Upper lobe of right lung (tissue), 1 donor: ENCODE results near the gene LRP1B. TPM values are rescaled to one million over a fixed set of nuclear protein-coding genes. Genes with fewer than 3 reads are reported as not detected.

Experiments
- ATAC-seq: fragments of 200-7000 bp; cut with Tn5 transposase; one replicate; pipeline ENCODE4 v1.9.1; 2020; ENCODE audit warnings: mild to moderate bottlenecking, moderate library complexity
- DNase-seq: peaks from one replicate; pipeline ENCODE4 v3.0.0-alpha.2; 2020
- H3K27ac ChIP-seq: fragments of 200-600 bp; one replicate; pipeline ENCODE4 v1.8.0; 2022
- H3K27me3 ChIP-seq: fragments of 200-600 bp; one replicate; pipeline ENCODE4 v1.8.0; 2022; ENCODE audit warnings: mild to moderate bottlenecking
- H3K36me3 ChIP-seq: fragments of 200-600 bp; one replicate; pipeline ENCODE4 v1.8.0; 2022
- H3K4me1 ChIP-seq: fragments of 200-600 bp; one replicate; pipeline ENCODE4 v1.8.0; 2022
- H3K4me3 ChIP-seq: fragments of 200-600 bp; one replicate; pipeline ENCODE4 v1.8.0; 2022; ENCODE audit warnings: mild to moderate bottlenecking
- H3K9me3 ChIP-seq: fragments of 200-600 bp; one replicate; pipeline ENCODE4 v1.8.0; 2022
- CTCF ChIP-seq: fragments of 200-600 bp; IDR thresholded peaks from one replicate; pipeline ENCODE4 v1.8.0; 2022; ENCODE audit warnings: antibody characterized with exemption
- intact Hi-C: fragments of 100-400 bp; cut with DNase I; formaldehyde crosslinking; loops from one replicate; pipeline ENCODE4 v1.11.0; 2022
- long read RNA-seq: library from polyadenylated mRNA; unstranded; transcript quantifications from one replicate; pipeline ENCODE4 v2.0.0, GENCODE V29; 2021
- total RNA-seq: library from RNA; stranded (reverse); fragmentation: NEBNext Ultra II Directional; extraction: Animal tissue kit (Norgen Biotek cat#: 25700); gene quantifications from one replicate; pipeline ENCODE4 v1.2.1, GENCODE V29; 2021
- donor health status: DM: no; HTN: yes; CAD: no; lungs with severe emphysema.

LRP1B gene
- 0.12 TPM for total RNA-seq
- long read RNA-seq = 0 reads

DNA sequence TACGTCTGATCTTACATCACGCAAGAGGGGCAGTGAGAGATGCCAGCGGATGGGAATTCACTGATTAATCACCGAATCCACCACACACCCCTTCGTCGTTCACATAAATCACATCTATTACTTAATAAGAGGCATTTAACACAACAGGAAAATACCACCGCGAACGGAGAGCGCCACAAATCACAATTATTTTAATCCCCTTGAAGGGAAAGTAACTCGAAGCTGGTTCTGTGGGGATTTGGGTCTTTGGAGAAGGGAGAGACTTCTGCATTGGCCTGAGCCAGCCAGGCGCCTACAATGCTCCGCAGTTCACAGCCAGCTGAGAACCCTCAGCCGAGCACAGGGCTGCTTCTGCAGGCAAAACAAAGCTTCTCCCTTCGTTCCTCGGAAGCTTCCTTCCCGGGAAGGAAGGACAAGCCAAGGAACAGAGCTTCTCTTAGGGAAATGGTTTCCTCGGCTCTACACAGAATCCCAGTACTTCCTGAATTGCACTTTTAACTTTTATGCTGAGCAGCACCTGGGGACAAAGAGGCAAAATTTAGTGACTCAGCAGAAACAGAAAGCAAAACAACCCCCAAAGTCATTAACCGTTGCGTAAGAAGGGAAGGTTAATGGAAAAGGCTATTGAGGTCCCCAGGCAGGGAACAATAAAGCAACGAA lies at the start of gene LRP1B:
TSS of gene LRP1B (minus strand) at position 7 of the 660 bp plus-strand sequence. CDS start 287 bp downstream, outside the sequence.
- no peak within 1 kb of the TSS for H3K27ac ChIP-seq
- peak; percentile 53 for ATAC-seq
- no peak for TF ChIP-seq CTCF
- no peaks in the 10 kb centered on the region for H3K36me3 ChIP-seq
- intact Hi-C loops = no loop called here
- DNase-seq = peak; percentile 54
- H3K4me3 ChIP-seq = peak within 1 kb of the TSS; percentile 46
- peaks cover 35% of the 10 kb centered on the region for H3K27me3 ChIP-seq
- no peaks in the 10 kb centered on the region for H3K9me3 ChIP-seq
- H3K4me1 ChIP-seq = peaks cover 19% of the 10 kb centered on the region

DNA sequence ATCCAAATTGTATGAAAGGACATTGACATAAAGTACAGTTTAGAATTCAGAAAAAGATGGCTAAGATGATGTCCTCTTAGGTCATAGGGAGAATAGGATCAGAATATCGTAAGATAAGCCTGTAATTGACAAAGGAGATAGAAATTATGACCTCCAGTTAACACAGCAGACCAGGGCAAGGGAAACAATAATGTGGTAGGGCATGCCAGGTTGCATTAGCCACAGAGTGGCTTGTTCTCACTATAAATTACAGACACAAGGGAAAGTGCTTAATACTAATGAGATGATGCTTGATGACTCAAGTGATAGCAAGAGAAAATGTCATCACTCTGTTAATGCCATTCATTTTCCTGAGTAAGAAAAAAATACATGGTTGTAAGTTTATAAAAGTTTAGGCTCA lies 48.9 kb upstream of the LRP1B start:
- H3K27me3 ChIP-seq = no peaks in the 10 kb centered on the region
- intact Hi-C loops = no loop called here
- H3K36me3 ChIP-seq = no peaks in the 10 kb centered on the region
- ATAC-seq (no peak), DNase-seq (no peak)
- H3K4me1 ChIP-seq = no peaks in the 10 kb centered on the region
- no peak for TF ChIP-seq CTCF
- no peak overlapping the region for H3K4me3 ChIP-seq
- H3K27ac ChIP-seq = no peak overlapping the region
- H3K9me3 ChIP-seq = no peaks in the 10 kb centered on the region

- Histone ChIP-seq H3K27me3 (no peaks in the 10 kb centered on the region), H3K27ac (no peak overlapping the region), H3K4me1 (no peaks in the 10 kb centered on the region), H3K4me3 (no peak overlapping the region), H3K9me3 (no peaks in the 10 kb centered on the region), H3K36me3 (no peaks in the 10 kb centered on the region)
- DNase-seq = no peak
- no peak for ATAC-seq
- no peak for TF ChIP-seq CTCF
- intact Hi-C loops = no loop called here
These were observed 47.8 kb upstream of the LRP1B start for GRCh38 chr2:142178604-142179003.

- TF ChIP-seq CTCF = no peak
- Histone ChIP-seq H3K27ac (no peak overlapping the region), H3K27me3 (no peaks in the 10 kb centered on the region), H3K4me3 (no peak overlapping the region), H3K4me1 (no peaks in the 10 kb centered on the region), H3K9me3 (no peaks in the 10 kb centered on the region), H3K36me3 (no peaks in the 10 kb centered on the region)
- intact Hi-C loops = no loop called here
- DNase-seq (no peak), ATAC-seq (no peak)
These were observed 46.1 kb upstream of the LRP1B start for GRCh38 chr2:142176941-142177340.

DNA sequence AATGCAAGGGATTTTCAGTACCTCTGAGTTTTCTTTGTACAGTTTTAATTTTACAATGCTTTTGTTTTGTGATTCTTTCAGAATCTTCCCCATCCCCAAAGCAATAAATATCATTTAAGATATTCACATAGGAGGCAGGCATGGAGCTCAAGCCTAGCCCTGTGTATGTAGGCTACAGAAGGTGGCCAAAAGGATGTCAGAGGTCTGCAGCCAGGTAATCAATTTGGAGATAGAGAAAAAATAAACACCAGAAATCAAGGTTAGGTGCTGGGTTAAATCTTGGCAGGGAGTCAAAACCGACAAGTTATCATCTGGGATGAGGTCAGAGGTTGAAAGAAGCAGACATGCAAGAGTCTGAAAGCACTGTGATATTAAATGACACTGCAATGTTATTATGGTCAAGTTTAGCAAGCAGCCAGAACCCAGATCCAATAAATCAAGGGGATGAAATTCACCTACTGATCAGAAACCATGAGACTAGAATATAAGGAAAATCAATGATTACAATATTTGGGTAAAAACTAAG lies 45.1 kb upstream of the LRP1B start:
- H3K27ac ChIP-seq = no peak overlapping the region
- no peaks in the 10 kb centered on the region for H3K4me1 ChIP-seq
- ATAC-seq (no peak), DNase-seq (no peak)
- intact Hi-C loops = no loop called here
- H3K36me3 ChIP-seq = no peaks in the 10 kb centered on the region
- no peaks in the 10 kb centered on the region for H3K27me3 ChIP-seq
- no peaks in the 10 kb centered on the region for H3K9me3 ChIP-seq
- TF ChIP-seq CTCF = no peak
- no peak overlapping the region for H3K4me3 ChIP-seq
